ENCODE results near the gene PTCD2.

GRCh38 chr5:72356361-72356760 lies 36.2 kb downstream of the PTCD2 start:
- TF ChIP-seq CTCF (IDR thresholded peaks at IDR 0.05) (no peak), POLR2A (IDR thresholded peaks at IDR 0.05) (no peak), POLR2AphosphoS5 (IDR thresholded peaks at IDR 0.05) (no peak)
